ENCODE measurements around the gene UPB1.

DNA sequence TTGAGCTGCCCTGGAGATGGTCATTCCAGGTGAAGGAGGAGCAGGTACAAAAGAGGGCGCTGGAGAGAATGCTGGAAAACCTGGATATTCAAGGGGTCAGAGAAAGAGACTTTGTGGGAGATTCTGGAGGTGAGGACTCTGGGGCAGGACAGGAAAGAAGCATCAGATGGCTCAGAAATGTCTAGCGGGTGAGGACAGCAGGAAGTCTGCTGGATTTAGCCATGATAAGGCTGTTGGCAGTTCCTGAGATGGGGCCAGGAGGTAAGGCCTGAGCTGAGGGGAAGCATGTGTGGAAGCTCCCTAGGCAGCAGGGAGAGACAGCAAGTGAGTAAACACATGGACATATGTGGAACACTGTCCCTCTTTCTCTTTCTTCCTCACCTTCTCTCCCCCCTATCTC lies 1.5 kb downstream of the UPB1 start:
- TF ChIP-seq, protein P1, sequence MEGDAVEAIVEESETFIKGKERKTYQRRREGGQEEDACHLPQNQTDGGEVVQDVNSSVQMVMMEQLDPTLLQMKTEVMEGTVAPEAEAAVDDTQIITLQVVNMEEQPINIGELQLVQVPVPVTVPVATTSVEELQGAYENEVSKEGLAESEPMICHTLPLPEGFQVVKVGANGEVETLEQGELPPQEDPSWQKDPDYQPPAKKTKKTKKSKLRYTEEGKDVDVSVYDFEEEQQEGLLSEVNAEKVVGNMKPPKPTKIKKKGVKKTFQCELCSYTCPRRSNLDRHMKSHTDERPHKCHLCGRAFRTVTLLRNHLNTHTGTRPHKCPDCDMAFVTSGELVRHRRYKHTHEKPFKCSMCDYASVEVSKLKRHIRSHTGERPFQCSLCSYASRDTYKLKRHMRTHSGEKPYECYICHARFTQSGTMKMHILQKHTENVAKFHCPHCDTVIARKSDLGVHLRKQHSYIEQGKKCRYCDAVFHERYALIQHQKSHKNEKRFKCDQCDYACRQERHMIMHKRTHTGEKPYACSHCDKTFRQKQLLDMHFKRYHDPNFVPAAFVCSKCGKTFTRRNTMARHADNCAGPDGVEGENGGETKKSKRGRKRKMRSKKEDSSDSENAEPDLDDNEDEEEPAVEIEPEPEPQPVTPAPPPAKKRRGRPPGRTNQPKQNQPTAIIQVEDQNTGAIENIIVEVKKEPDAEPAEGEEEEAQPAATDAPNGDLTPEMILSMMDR (IDR thresholded peaks at IDR 0.05 in 8 of 11, conservative IDR thresholded peaks at IDR 0.05 in 3 of 11), result no peak
- no peak for TF ChIP-seq POLR2AphosphoS5 (IDR thresholded peaks at IDR 0.05)

Measured in spleen (tissue), 7 donors.